Upper lobe of left lung (tissue), 4 donors: ENCODE results near the gene ZFP91.

ENCODE experiments used
- EP300 ChIP-seq, 4 donors: sonication (generic); formaldehyde crosslinking; IDR thresholded peaks; one replicate each; pipeline ENCODE4 v1.5.1; 2017; ENCODE audit warnings: antibody characterized with exemption in 4 of 4, control low read depth in 2 of 4
- POLR2A ChIP-seq, 4 donors: fragments of 450-650 bp; IDR thresholded peaks; one replicate each; pipeline ENCODE4 v1.5.1; 2016 to 2017; ENCODE audit warnings: antibody characterized with exemption in 4 of 4, mild to moderate bottlenecking in 2 of 4
- POLR2AphosphoS5 ChIP-seq, 2 donors: sonication (generic); formaldehyde crosslinking; IDR thresholded peaks; one replicate each; pipeline ENCODE4 v1.5.1; 2017; ENCODE audit warnings: antibody characterized with exemption in 2 of 2
- TF ChIP-seq, protein P1 (sequence below), 6 experiments: fragments of 450-650 bp in 4 of 6; fragments of 200-600 bp in 2 of 6; sonication (generic) in 2 of 6; IDR thresholded peaks; one replicate each; pipeline ENCODE4 v1.5.1; 2016 to 2019; ENCODE audit warnings: antibody characterized with exemption in 6 of 6

GRCh38 chr11:58658623-58659022 lies 79.8 kb downstream of the ZFP91 start:
- TF ChIP-seq, protein P1, sequence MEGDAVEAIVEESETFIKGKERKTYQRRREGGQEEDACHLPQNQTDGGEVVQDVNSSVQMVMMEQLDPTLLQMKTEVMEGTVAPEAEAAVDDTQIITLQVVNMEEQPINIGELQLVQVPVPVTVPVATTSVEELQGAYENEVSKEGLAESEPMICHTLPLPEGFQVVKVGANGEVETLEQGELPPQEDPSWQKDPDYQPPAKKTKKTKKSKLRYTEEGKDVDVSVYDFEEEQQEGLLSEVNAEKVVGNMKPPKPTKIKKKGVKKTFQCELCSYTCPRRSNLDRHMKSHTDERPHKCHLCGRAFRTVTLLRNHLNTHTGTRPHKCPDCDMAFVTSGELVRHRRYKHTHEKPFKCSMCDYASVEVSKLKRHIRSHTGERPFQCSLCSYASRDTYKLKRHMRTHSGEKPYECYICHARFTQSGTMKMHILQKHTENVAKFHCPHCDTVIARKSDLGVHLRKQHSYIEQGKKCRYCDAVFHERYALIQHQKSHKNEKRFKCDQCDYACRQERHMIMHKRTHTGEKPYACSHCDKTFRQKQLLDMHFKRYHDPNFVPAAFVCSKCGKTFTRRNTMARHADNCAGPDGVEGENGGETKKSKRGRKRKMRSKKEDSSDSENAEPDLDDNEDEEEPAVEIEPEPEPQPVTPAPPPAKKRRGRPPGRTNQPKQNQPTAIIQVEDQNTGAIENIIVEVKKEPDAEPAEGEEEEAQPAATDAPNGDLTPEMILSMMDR (IDR thresholded peaks at IDR 0.05) = no peak
- TF ChIP-seq EP300 (IDR thresholded peaks at IDR 0.05) (no peak), POLR2AphosphoS5 (IDR thresholded peaks at IDR 0.05) (no peak), POLR2A (IDR thresholded peaks at IDR 0.05) (no peak)
